K562 (cell line): ENCODE measurements around the gene LEPR. TPM values are rescaled to one million over a fixed set of nuclear protein-coding genes. Genes with fewer than 3 reads are reported as not detected.

Source experiments
- BCLAF1 ChIP-seq, 2 experiments: fragments of 450-650 bp in 1 of 2; IDR thresholded peaks; 2 replicates each; pipeline ENCODE4 v1.6.1; 2011 to 2017; ENCODE audit warnings: low read depth in 2 of 2, antibody characterized with exemption in 1 of 2, borderline replicate concordance in 1 of 2, low read length in 1 of 2, mild to moderate bottlenecking in 1 of 2, mixed read lengths in 1 of 2; ENCODE audit not compliant: control insufficient read depth in 1 of 2
- FOS ChIP-seq: IDR thresholded peaks from 3 replicates; pipeline ENCODE4 v1.6.1; 2011; ENCODE audit not compliant: insufficient read length; ENCODE audit errors: extremely low read depth
- JUND ChIP-seq, 2 experiments: IDR thresholded peaks; 2 replicates in 1 of 2; 3 replicates in 1 of 2; pipeline ENCODE4 v1.6.1; 2011; ENCODE audit warnings: borderline replicate concordance in 2 of 2, low read depth in 2 of 2, low read length in 2 of 2, improper control_type of control experiment in 1 of 2, missing biosample characterization in 1 of 2, missing genetic modification characterization in 1 of 2, missing genetic modification reagents in 1 of 2
- NCOR1 ChIP-seq: fragments of 450-650 bp; IDR thresholded peaks from 2 replicates; pipeline ENCODE4 v1.6.1; 2016; ENCODE audit warnings: mild to moderate bottlenecking, moderate library complexity
- NFIC ChIP-seq: fragments of 450-650 bp; IDR thresholded peaks from 2 replicates; pipeline ENCODE4 v1.6.1; 2017; ENCODE audit warnings: mild to moderate bottlenecking, inconsistent platforms
- NFYB ChIP-seq: IDR thresholded peaks from 2 replicates; pipeline ENCODE4 v1.6.1; 2011; ENCODE audit warnings: mild to moderate bottlenecking, moderate library complexity; ENCODE audit not compliant: insufficient read length; ENCODE audit errors: extremely low read depth
- PCBP2 ChIP-seq: fragments of 200-400 bp; formaldehyde crosslinking; IDR thresholded peaks from 2 replicates; pipeline ENCODE4 v1.6.1; 2018; ENCODE audit warnings: low read length, low read depth, mild to moderate bottlenecking, moderate library complexity; ENCODE audit not compliant: poor library complexity, severe bottlenecking
- RFX5 ChIP-seq: IDR thresholded peaks from 2 replicates; pipeline ENCODE4 v1.6.1; 2011; ENCODE audit warnings: low read depth, mild to moderate bottlenecking, improper control_type of control experiment, low read length
- ZNF212 ChIP-seq: fragments of 450-650 bp; formaldehyde crosslinking; IDR thresholded peaks from 2 replicates; pipeline ENCODE4 v1.4.0; 2020; ENCODE audit warnings: mild to moderate bottlenecking
- ZNF395 ChIP-seq: fragments of 200-800 bp; sonication (Bioruptor generic); IDR thresholded peaks from 2 replicates; pipeline ENCODE4 v1.6.1; 2017; ENCODE audit warnings: missing genetic modification characterization, missing compliant biosample characterization
- polyA plus RNA-seq, 8 experiments: library from polyadenylated mRNA; depleted of rRNA in 4 of 8; stranded (reverse) in 5 of 8; unstranded in 3 of 8; fragments of >200 nt; fragmentation: Nextera tagmentation in 2 of 8; fragmentation: Illumina TruSeq in 1 of 8; extraction: Ambion mirVana in 2 of 8; extraction: Trizol in 1 of 8; gene quantifications; 2 replicates each; pipeline versions ENCODE4 v1.2.1 to v1.2.3, GENCODE V29; 2011 to 2014; ENCODE audit warnings: inconsistent platforms in 1 of 8, missing spikeins in 1 of 8
- total RNA-seq, 7 experiments: library from RNA; depleted of rRNA in 6 of 7; stranded (reverse); fragments of >200 nt in 6 of 7; fragmentation: Illumina TruSeq in 2 of 7; extraction: Trizol in 2 of 7; gene quantifications; 2 replicates each; pipeline versions ENCODE4 v1.2.1 to v1.2.3, GENCODE V29; 2011 to 2021; ENCODE audit warnings: low replicate concordance in 1 of 7
- TF ChIP-seq, protein P1 (sequence below): sonication (generic); formaldehyde crosslinking; IDR thresholded peaks from 2 replicates; pipeline ENCODE4 v1.8.1; 2023; ENCODE audit warnings: mild to moderate bottlenecking, missing genetic modification reagents
- TF ChIP-seq, protein P2 (sequence below): fragments of 250-450 bp; sonication (Bioruptor Pico); IDR thresholded peaks from 2 replicates; pipeline ENCODE4 v1.8.0; 2021; ENCODE audit warnings: mild to moderate bottlenecking, moderate library complexity

LEPR gene
- total and polyA plus RNA-seq, 9 of the 15 experiments (the other 6 are each of a cell fraction or from before 2014, with no cell fraction given): 12.2 to 111 (median 43.1) TPM

GRCh38 chr1:65419681-65420589 lies 533 bp upstream of the LEPR start (continued):
- TF ChIP-seq FOS: no peak
- no peak for TF ChIP-seq ZNF212 (CRISPR knock-in tag)
- TF ChIP-seq NCOR1: no peak
- no peak for TF ChIP-seq JUND (IDR thresholded peaks at IDR 0.05; ENCODE audit: borderline replicate concordance, low read depth, low read length)
- TF ChIP-seq JUND (tag; IDR thresholded peaks at IDR 0.05; ENCODE audit: borderline replicate concordance, low read depth, low read length): no peak; the same call in 2 of the 3 replicates
- no peak for TF ChIP-seq BCLAF1 (IDR thresholded peaks at IDR 0.05; ENCODE audit: borderline replicate concordance in 1 of 2, control insufficient read depth in 1 of 2, low read depth in 2 of 2, low read length in 1 of 2)
- TF ChIP-seq, protein P1, sequence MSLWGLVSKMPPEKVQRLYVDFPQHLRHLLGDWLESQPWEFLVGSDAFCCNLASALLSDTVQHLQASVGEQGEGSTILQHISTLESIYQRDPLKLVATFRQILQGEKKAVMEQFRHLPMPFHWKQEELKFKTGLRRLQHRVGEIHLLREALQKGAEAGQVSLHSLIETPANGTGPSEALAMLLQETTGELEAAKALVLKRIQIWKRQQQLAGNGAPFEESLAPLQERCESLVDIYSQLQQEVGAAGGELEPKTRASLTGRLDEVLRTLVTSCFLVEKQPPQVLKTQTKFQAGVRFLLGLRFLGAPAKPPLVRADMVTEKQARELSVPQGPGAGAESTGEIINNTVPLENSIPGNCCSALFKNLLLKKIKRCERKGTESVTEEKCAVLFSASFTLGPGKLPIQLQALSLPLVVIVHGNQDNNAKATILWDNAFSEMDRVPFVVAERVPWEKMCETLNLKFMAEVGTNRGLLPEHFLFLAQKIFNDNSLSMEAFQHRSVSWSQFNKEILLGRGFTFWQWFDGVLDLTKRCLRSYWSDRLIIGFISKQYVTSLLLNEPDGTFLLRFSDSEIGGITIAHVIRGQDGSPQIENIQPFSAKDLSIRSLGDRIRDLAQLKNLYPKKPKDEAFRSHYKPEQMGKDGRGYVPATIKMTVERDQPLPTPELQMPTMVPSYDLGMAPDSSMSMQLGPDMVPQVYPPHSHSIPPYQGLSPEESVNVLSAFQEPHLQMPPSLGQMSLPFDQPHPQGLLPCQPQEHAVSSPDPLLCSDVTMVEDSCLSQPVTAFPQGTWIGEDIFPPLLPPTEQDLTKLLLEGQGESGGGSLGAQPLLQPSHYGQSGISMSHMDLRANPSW (CRISPR knock-in tag): no peak
- TF ChIP-seq, protein P2, sequence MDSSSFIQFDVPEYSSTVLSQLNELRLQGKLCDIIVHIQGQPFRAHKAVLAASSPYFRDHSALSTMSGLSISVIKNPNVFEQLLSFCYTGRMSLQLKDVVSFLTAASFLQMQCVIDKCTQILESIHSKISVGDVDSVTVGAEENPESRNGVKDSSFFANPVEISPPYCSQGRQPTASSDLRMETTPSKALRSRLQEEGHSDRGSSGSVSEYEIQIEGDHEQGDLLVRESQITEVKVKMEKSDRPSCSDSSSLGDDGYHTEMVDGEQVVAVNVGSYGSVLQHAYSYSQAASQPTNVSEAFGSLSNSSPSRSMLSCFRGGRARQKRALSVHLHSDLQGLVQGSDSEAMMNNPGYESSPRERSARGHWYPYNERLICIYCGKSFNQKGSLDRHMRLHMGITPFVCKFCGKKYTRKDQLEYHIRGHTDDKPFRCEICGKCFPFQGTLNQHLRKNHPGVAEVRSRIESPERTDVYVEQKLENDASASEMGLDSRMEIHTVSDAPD (CRISPR knock-in tag): no peak
- no peak for TF ChIP-seq RFX5
- no peak for TF ChIP-seq NFYB
- TF ChIP-seq PCBP2: no peak
- 0 out of 2 replicates have a peak, but pooled peaks have one; percentile 37 for TF ChIP-seq NFIC
- TF ChIP-seq ZNF395 (CRISPR knock-in tag): no peak
